SHP77 treated with DMSO at 0.1 percent for 48 hours (cell line): ENCODE results near the gene CALHM6.
"Not testable (repeated sequence)": the region's sequence is repeated elsewhere in the genome, so short reads cannot be mapped to it uniquely, and the experiment has no call there.

ENCODE experiments used
- DNase-seq: peaks from one replicate; lab custom pipeline; 2025; lab: John Stamatoyannopoulos, UW

Gene CALHM6

DNA sequence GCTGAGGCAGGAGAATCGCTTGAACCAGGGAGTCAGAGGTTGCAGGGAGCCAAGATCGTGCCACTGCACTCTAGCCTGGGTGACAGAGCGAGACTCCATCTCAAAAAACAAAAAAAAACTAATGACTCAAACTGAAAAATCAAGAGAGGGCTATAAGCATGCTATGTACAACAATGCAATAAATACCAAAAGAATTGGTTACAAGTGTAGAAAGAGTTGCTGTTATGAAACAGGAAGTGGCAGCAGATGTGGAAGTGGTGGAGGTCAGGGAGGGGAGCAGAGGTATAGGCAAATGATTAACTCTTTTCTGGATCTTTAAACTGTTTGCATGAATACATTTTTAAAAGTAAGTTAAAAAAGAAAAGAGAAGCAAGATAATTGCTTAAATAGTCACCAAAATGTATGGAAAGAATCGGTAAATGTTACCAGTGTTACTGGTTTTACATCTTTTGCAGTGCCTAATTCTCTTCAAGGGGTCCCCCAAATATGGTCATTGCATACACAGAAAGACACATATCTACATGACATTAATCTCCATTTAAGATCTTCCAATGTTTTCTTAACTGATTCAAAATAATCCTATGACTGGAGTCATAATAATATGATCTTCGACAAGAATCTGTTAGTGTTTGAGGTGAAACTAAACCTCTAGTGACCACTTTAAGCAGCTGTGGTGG is 15.0 kb downstream of the CALHM6 start:
- no peak for DNase-seq

DNA sequence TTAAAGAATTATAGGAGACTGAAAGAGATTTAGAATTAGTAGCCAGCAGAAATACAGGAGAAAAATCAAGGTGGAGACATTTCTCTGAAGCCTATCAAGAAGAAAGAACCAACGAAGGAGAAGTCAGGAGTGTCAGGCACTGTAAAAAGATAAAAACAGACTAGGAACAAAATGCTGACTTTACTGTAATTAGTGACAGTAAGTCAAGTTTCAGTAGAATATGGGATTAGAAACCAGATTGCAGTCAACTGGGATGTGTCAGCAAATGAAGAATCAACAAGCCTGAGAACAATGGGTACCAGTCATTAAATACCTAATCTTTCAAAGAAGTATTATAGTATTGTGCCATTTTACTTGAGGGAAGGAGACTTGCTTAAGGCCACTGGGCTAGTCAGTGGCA is 21.6 kb downstream of the CALHM6 start:
- no peak for DNase-seq

DNA sequence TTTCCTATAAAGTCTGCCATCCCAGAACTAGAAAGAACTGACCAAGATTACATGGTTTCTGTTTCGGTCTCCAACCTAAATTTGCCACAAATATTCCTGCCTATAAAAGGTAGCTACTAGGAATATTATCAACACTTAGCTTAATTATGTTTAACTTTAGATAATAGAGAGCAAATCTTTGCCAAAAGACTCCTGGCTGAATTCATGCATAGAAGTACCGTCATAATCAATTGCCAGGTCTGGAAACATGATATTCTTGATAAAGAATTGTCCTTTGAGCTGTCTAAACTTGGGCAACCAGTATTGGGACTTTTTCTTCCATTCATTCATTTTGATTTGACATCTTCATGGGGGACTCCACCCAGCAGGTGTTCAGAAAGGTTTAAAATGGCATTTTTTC is 22.4 kb downstream of the CALHM6 start:
- DNase-seq, result no peak

DNA sequence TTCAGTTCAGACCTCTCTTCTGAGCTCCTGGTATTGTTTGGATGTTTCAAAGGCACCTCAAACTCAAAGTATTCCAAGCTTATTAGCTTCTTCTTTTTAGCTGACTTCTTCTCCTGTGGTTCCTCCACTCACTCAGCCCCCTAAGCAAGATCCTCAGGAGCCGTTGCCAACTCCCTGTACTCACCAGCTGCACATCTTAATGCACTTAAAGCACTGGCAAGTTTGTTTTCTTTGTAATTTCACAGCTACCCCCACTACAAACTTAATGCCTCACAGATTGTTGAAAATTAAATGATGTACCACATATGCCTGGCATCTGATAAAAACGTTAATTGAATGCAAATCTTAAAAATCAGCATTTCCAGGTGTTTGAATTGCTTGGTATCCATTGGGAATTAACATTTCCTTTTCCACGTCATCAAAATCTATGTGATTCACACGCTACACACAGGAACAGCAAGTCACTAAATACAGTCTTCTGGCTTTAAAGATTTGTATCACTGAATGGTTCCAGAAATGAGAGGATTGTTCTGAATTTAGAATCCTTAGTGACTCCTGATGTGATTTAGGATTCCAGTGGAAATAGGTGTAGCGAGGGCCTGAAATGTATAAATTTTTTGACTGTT is 24.5 kb downstream of the CALHM6 start:
- DNase-seq, result no peak

DNA sequence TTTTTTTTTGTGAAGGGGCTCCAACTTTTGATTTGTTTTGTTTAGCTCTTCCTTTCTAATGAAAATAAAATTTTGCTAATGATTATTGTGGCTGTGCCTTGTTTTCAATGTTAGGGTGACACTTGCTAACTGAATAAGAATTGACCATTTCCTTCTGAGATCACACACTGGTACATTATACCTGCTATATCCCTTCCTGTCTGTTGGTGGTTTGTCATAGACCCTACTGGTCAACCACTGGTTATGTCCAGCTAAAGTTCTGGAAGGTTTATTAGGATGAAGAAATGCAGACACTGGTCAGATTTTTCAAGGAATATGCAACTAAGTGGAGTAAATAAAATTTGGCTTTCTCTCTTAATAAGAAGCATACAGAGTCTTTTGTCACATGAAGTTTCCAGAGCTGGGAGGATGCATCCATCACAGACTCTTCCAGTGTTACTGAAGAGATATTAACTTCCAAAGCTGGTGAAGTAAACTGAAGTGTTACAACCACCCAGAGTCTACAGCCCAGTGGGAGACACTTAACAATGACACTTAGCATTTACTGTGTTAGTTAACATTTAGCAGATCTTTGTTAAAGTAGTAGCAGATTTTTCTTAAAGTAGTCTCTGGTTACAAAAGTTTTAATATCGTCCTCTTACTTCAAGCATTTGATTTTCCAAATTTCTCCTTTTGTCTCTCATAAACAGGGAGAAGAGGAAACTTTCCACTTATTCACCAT is 30.6 kb downstream of the CALHM6 start:
- no peak for DNase-seq

DNA sequence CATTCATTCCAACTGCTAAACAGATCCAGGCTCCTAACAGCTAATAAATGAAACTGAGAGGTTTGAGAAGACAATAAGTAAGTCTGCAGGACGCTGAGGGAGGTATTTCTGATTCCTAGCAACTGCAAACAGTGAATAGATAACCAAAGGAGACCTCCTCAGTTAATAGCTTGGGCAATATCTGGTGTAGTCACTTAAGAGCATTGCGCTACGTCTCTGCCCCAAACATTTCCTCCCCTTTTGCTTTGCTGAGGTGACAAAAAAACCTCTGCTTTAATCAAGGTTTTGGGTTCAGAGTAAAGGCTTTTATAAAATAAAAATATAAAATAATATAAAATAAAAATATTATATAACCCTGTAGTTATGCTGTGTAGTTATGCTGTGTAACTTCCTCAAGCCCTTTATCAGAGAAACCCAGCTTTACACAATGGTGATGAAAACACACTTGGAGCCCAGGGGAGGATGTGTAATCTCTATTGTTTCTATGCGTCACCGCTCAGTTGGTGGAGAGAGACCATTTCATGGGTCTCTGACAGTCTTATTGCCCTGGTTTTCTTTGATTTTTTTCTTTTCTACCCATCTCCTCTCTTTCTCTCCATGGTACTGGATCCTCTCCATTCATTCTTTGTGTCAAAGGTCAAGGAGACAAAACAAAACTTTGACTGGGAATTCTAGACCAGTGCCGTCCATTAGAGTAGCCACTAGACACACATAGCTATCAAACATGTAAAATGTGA is 31.3 kb downstream of the CALHM6 start:
- no peak for DNase-seq

DNA sequence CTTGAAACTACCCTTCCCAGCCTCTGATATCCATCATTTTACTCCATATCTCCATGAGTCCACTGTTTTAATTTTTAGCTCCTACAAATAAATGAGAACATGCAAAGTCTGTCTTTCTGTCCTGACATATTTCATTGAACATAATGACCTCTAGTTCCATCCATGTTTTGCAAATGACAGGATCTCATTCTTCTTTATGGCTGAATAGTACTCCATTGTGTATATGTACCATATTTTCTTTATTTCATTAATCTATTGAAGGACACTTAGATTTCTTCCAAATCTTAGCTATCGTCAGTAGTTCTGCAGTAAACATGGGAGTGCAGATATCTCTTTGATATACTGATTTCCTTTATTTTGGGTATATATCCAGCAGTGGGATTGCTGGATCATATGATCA is 34.0 kb downstream of the CALHM6 start:
- not testable (repeated sequence) for DNase-seq

DNA sequence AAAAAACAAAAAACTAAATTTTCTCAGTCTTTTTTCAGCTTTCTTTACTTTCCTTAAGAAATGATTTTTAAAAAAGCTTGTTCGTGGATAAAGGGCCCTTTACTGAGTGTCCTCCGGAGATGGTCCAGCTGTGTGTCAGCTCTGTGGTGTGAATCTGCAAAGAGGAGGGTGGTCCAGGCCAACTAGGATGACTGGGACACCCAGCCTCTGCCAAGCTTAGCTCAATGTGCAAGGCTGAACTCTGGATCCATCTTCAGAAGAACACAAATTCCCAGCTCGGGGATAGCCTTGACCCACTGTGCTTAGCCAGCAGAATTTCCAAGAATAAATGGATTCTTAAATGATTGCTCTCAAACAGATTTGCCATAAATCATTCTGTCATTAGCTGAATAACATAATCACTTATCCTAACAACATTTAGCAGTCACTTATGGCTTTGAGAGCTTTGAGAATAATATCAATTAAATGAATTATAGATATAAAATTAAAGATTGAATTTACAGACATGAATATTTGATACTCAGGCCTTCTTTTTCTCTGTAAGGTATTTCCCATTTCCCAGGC is 36.0 kb downstream of the CALHM6 start:
- no peak for DNase-seq

DNA sequence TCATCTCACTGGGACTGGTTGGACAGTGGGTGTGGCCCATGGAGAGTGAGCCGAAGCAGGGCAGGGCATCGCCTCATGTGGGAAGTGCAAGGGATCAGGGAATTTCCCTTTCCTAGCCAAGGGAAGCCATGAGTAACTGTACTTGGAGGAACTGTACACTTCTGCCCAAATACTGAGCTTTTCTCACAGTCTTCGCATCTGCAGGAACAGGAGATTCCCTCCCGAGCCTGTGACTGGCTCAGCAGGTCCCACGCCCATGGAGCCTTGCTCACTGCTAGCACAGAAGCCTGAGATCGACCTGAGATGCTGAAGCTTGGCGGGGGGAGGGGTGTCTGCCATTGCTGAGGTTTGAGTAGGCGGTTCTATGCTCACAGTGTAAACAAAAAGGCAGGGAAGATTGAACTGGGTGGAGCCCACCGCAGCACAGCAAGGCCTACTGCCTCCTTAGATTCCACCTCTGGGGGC is 39.8 kb downstream of the CALHM6 start:
- DNase-seq, result no peak

DNA sequence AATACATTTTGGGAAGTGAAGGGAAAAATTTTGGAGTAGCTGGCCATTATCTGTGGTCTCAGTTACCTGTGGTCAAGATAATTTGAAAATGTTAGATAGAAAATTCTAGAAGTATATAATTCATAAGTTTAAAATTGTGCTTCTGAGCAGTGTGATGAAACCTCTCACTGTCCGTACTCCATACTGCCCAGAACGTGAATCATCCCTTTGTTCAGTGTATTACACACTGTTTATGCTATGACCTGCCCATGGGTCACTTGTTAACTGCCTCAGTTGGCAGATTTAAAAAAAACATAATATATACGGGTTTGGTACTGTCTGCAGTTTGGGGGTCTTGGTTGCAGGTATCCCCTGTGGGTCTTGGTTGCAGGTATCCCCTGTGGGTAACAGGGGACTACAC is 46.1 kb downstream of the CALHM6 start:
- DNase-seq, result no peak

DNA sequence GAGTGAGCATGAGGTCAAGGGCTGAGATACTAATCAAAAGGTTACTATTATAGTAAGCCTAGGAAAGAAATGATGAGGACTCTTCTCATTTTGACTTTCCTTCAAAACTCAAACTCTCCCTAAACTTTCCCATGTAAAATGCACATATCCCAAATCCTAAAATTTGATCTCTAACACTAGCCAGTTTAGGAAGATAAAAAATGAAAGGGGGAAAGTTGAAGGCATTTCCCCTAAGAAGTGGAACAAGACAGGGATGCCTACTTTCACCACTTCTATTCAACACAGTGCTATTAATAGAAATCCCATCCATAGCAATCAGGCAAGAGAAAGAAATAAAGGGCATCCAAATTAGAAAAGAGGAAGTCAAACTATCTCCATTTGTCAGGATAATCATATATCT is 47.4 kb downstream of the CALHM6 start:
- no peak for DNase-seq

DNA sequence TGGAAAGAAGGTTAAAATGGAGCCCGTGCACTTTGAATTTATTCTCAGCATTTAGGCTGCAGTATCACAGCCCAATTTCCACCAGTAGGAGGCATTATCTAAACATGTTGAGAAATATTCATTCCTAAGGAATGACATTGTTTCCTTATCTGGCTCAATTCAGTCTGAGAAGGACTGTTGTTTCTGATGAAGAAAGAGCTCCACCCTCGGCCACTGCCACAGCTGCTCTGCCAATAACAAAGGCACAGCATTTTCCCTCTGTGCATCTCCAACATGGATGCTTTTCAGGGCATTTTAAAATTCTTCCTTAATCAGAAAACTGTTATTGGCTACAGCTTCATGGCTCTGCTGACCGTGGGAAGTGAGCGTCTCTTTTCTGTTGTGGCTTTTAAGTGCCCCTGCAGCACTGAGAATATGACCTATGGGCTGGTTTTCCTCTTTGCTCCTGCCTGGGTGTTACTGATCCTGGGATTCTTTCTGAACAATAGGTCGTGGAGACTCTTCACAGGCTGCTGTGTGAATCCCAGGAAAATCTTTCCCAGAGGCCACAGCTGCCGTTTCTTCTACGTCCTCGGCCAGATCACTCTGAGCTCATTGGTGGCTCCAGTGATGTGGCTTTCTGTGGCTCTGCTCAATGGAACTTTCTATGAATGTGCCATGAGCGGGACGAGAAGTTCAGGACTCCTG is 50.4 kb downstream of the CALHM6 start, which contains the start of gene CALHM5:
Gene CALHM5 (plus strand): TSS at position 216 of the 687 bp plus-strand sequence. CDS start 58 bp downstream, at position 274.
- no peak for DNase-seq

DNA sequence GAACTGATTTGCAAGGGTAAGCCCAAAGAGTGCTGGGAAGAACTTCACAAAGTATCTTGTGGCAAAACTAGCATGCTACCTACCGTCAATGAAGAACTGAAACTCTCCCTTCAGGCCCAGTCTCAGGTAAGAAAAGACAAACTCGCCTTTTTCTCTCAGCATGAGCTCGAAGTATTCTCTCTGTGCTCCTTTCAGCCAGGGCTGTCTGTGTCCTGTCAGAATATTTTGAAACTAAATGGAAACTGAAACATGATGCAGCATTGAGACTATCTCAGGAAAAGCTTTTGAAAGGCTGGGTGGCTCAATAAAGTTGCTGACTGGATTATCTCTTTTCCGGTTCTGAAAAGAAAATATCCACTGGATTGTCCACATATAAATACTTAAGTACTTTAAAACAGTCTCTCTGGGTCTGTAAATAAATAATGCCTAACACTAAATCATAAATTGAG is 51.0 kb downstream of the CALHM6 start:
- no peak for DNase-seq

DNA sequence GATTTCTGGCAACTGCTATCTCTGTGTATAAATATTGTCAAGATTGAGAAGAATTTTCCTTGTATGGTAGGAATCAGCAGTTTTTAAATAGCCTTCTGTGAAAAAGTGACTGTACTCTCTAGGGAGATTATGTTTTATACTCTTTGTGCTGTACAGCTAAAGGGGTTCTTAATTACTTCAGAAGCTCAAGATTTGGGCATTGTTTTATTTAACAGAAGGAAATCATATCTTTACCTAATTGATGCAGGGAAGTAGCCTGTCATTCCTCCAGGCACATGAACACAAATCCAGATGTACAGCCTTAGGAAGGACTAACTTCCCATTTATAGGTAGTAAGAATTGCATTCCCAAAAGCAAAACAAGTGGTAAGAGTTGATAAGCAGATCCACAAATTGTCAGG is 51.6 kb downstream of the CALHM6 start:
- DNase-seq, result no peak
